ENCODE measurements around the gene ASTN1. TPM values are rescaled to one million over a fixed set of nuclear protein-coding genes. Genes with fewer than 3 reads are reported as not detected.

Gene ASTN1
- total RNA-seq, 4 donors from 2014 or later, result 0.93 to 2.9 (median 2.3) TPM

DNA sequence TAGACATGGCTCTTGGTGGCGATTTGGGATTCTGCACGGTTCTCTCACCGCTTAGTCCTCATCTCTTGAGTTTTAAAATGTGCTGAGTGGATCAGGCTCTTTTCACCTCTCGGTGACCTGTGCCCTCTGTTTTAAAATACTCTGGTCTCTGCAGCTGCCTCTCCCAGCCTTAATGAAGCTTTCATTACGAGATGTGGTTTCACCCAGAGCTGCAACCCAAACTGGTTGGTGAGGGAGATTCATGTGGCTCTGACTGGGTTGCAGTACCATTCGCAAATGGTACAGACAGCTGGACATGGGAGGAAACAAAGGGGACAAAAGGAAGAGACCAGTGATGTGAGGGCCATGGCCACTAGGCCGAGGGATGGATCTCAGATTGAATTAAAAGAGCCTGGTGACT, 258.9 kb downstream of the ASTN1 start:
- Histone ChIP-seq H3K4me1 (peaks cover 0 to 7% (median 0%) of the 10 kb centered on the region in 3 donors), H3K4me3 (no peak overlapping the region), H3K9me3 (no peaks in the 10 kb centered on the region), H3K36me3 (no peaks in the 10 kb centered on the region), H3K27ac (no peak overlapping the region), H3K27me3 (peaks cover 24% of the 10 kb centered on the region)
- WGBS, 2 donors (ENCODE audit: low coverage in 1 of 2), result 94% methylated on average over 4 to 6 of the region's 7 CpGs
- ATAC-seq, result no peak
- no peak for TF ChIP-seq POLR2A (IDR thresholded peaks at IDR 0.05)
- TF ChIP-seq POLR2AphosphoS5 (IDR thresholded peaks at IDR 0.05), result no peak
- TF ChIP-seq EP300 (IDR thresholded peaks at IDR 0.05), result no peak
- TF ChIP-seq, protein P1, sequence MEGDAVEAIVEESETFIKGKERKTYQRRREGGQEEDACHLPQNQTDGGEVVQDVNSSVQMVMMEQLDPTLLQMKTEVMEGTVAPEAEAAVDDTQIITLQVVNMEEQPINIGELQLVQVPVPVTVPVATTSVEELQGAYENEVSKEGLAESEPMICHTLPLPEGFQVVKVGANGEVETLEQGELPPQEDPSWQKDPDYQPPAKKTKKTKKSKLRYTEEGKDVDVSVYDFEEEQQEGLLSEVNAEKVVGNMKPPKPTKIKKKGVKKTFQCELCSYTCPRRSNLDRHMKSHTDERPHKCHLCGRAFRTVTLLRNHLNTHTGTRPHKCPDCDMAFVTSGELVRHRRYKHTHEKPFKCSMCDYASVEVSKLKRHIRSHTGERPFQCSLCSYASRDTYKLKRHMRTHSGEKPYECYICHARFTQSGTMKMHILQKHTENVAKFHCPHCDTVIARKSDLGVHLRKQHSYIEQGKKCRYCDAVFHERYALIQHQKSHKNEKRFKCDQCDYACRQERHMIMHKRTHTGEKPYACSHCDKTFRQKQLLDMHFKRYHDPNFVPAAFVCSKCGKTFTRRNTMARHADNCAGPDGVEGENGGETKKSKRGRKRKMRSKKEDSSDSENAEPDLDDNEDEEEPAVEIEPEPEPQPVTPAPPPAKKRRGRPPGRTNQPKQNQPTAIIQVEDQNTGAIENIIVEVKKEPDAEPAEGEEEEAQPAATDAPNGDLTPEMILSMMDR (IDR thresholded peaks at IDR 0.05), result no peak

DNA sequence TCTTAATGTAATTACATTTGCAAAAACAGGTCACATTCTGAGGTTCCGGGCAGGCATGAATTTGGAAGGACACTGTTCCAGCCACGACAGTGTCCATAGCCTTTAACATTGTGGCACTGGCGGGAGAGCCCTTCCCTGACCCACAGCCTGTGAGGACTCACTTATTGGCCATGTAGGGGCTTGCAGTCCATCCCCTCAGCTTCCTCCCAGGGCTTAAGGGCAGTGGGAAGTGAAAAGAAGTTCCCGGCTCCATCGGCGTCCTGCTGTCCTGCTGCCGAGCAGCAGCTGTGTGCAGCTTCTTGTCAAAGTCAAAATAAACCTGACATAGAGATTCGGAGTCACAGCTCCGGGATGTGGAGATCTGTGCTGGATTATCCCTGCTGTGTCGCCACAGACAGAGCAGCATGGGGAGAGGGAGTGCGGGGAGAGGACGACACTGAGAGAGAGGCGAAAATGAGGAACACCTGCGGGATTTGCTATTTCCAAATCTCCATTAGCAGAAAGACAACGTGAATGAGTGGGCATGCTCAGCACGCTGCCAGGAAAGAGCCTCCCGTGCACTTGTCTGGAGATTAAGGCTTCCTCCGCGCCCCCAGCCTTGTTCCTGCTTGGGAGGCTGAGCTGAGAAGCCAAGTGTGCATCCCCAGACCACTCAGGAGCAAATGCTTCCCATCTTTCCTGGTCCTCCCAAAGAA, 260.3 kb downstream of the ASTN1 start:
- WGBS, 2 donors (ENCODE audit: low coverage in 1 of 2), result 18% methylated on average over 7 of the region's 19 CpGs; no CpG with 5 or more reads in 1 of the 2 donors

DNA sequence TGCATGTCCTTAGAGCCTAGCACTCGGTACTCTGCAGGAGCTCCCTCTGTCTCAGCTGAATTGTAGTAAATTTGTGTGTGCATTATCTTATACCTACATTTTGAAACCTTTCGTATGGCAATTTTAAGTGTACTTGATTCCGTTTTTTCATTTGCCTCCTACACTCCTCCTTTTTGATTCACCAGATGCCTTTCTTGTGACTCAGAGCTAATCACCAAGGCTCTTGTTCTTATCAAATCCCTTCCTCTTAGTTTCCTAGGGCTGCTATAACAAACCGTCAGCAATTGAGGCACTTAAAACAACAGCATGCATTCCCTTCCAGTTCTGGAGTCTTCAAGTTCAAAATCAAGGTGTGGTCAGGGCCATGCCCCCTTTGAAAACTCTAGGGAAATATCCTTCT, 261.0 kb downstream of the ASTN1 start:
- no peak for TF ChIP-seq POLR2AphosphoS5 (IDR thresholded peaks at IDR 0.05)
- no peak for TF ChIP-seq POLR2A (IDR thresholded peaks at IDR 0.05)
- no peak for TF ChIP-seq EP300 (IDR thresholded peaks at IDR 0.05)
- TF ChIP-seq, protein P1 (IDR thresholded peaks at IDR 0.05), result no peak
- ATAC-seq, result no peak
- Histone ChIP-seq H3K36me3 (no peaks in the 10 kb centered on the region), H3K27ac (no peak overlapping the region), H3K9me3 (no peaks in the 10 kb centered on the region), H3K4me1 (peaks cover 0 to 7% (median 0%) of the 10 kb centered on the region in 3 donors), H3K4me3 (no peak overlapping the region), H3K27me3 (peaks cover 24% of the 10 kb centered on the region)
- 62 to 71% methylated on average over 3 to 4 of the region's 4 CpGs for WGBS, 2 donors (ENCODE audit: low coverage in 1 of 2)

More for the DNA sequence above, 260.3 kb downstream of the ASTN1 start:
- peaks cover 0 to 7% (median 0%) of the 10 kb centered on the region in 3 donors for H3K4me1 ChIP-seq
- no peak overlapping the region for H3K27ac ChIP-seq
- H3K9me3 ChIP-seq, result no peaks in the 10 kb centered on the region
- peaks cover 24% of the 10 kb centered on the region for H3K27me3 ChIP-seq
- ATAC-seq, result no peak
- H3K4me3 ChIP-seq, result no peak overlapping the region
- H3K36me3 ChIP-seq, result no peaks in the 10 kb centered on the region
- TF ChIP-seq POLR2A (IDR thresholded peaks at IDR 0.05) (no peak), POLR2AphosphoS5 (IDR thresholded peaks at IDR 0.05) (no peak), EP300 (IDR thresholded peaks at IDR 0.05) (no peak)
- TF ChIP-seq, protein P1 (IDR thresholded peaks at IDR 0.05), result no peak

DNA sequence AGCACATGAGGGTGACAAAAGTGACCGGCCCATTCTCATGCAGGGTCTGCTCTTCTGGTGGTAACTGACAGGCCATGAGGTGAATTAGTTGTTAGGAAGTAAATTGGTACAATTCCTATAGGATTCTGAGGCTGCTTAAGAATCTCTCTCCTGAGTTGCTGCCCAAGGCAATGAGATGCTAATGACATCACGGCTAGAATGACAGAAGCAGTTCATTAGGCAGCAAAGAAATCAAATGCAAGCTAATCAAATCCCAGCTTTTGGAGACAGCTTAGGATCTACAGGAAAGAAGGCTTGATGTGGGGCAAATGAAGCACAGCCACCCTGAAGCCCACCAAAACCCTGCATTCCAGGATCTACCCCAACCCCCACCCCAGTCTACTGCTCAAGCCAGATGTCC, 265.2 kb downstream of the ASTN1 start:
- 78 to 100% methylated on average over 1 of the region's 2 CpGs for WGBS, 2 donors (ENCODE audit: low coverage in 1 of 2)
- no peak for ATAC-seq

More for the DNA sequence above, 265.2 kb downstream of the ASTN1 start:
- Histone ChIP-seq H3K4me3 (no peak overlapping the region), H3K36me3 (no peaks in the 10 kb centered on the region), H3K4me1 (peaks cover 0 to 11% (median 5%) of the 10 kb centered on the region in 3 donors), H3K27ac (no peak overlapping the region), H3K9me3 (no peaks in the 10 kb centered on the region), H3K27me3 (peaks cover 31% of the 10 kb centered on the region)
- TF ChIP-seq EP300 (IDR thresholded peaks at IDR 0.05) (no peak), POLR2AphosphoS5 (IDR thresholded peaks at IDR 0.05) (no peak), POLR2A (IDR thresholded peaks at IDR 0.05) (no peak)
- TF ChIP-seq, protein P1 (IDR thresholded peaks at IDR 0.05), result no peak

Measured in gastroesophageal sphincter (tissue), 4 donors.